ES-I3 (cell line): ENCODE data around the gene SMARCD2.
A peak's percentile ranks its signal among the peaks of the same experiment; 100 is the strongest.
"Not testable (repeated sequence)": the region's sequence is repeated elsewhere in the genome, so short reads cannot be mapped to it uniquely, and the experiment has no call there.

Experiments
- H3K36me3 ChIP-seq: 2 replicates; pipeline ENCODE4 v1.6.1; 2013; ENCODE audit warnings: mild to moderate bottlenecking, low read length, control low read depth, moderate library complexity; ENCODE audit not compliant: insufficient read depth
- H3K4me1 ChIP-seq: 2 replicates; pipeline ENCODE4 v1.6.1; 2013; ENCODE audit warnings: mild to moderate bottlenecking, control low read depth, low read length; ENCODE audit not compliant: insufficient read depth
- H3K9ac ChIP-seq: 2 replicates; pipeline ENCODE4 v1.6.1; 2013; ENCODE audit warnings: low read depth, mild to moderate bottlenecking, low read length, moderate library complexity
- H3K9me3 ChIP-seq: 2 replicates; pipeline ENCODE4 v1.6.1; 2013; ENCODE audit warnings: mild to moderate bottlenecking, low read length, moderate library complexity; ENCODE audit not compliant: control insufficient read depth, insufficient read depth

SMARCD2 gene

GRCh38 chr17:63842540-63843386 is at the start of gene SMARCD2:
Gene SMARCD2 (minus strand): TSS chr17:63842685. CDS start chr17:63842674, 11 bp downstream.
- no peaks in the 10 kb centered on the region for H3K36me3 ChIP-seq
- H3K9ac ChIP-seq, result peak within 1 kb of the TSS; percentile 74
- no peaks in the 10 kb centered on the region for H3K9me3 ChIP-seq
- peaks cover 20% of the 10 kb centered on the region for H3K4me1 ChIP-seq

- not testable (repeated sequence) for H3K4me1 ChIP-seq, H3K9me3 ChIP-seq, H3K9ac ChIP-seq, H3K36me3 ChIP-seq
These were observed 46.8 kb upstream of the SMARCD2 start for GRCh38 chr17:63889026-63889848.

- H3K4me1 ChIP-seq, H3K9ac ChIP-seq, H3K9me3 ChIP-seq, H3K36me3 ChIP-seq: not testable (repeated sequence)
These were observed 42.6 kb upstream of the SMARCD2 start for GRCh38 chr17:63885119-63885518.

GRCh38 chr17:63882626-63883126 is 40.2 kb upstream of the SMARCD2 start:
- not testable (repeated sequence) for H3K36me3 ChIP-seq, H3K9me3 ChIP-seq, H3K4me1 ChIP-seq, H3K9ac ChIP-seq

- no peaks in the 10 kb centered on the region for H3K36me3 ChIP-seq
- no peaks in the 10 kb centered on the region for H3K9me3 ChIP-seq
- H3K4me1 ChIP-seq, result peaks cover 10% of the 10 kb centered on the region; the same call in 1 of the 2 replicates
- H3K9ac ChIP-seq, result no peak within 1 kb of the TSS
These were observed 39.6 kb upstream of the SMARCD2 start, which contains the start of gene GH2 for GRCh38 chr17:63881935-63882601. Gene GH2 (minus strand): TSS chr17:63881944. CDS start chr17:63881801, 143 bp downstream.

GRCh38 chr17:63881337-63881736 is 38.9 kb upstream of the SMARCD2 start:
- not testable (repeated sequence) for H3K9ac ChIP-seq, H3K36me3 ChIP-seq, H3K9me3 ChIP-seq, H3K4me1 ChIP-seq

GRCh38 chr17:63880706-63881105 is 38.2 kb upstream of the SMARCD2 start:
- Histone ChIP-seq H3K9ac (no peak overlapping the region), H3K9me3 (no peaks in the 10 kb centered on the region), H3K4me1 (peaks cover 10% of the 10 kb centered on the region; the same call in 1 of the 2 replicates)

GRCh38 chr17:63878413-63878812 is 35.9 kb upstream of the SMARCD2 start:
- H3K4me1 ChIP-seq, H3K9ac ChIP-seq, H3K9me3 ChIP-seq, H3K36me3 ChIP-seq: not testable (repeated sequence)

More at GRCh38 chr17:63880706-63881105, 38.2 kb upstream of the SMARCD2 start:
- H3K36me3 ChIP-seq, result no peaks in the 10 kb centered on the region

GRCh38 chr17:63874693-63875092 is 32.2 kb upstream of the SMARCD2 start:
- H3K9me3 ChIP-seq, H3K9ac ChIP-seq, H3K4me1 ChIP-seq, H3K36me3 ChIP-seq: not testable (repeated sequence)

- H3K9ac ChIP-seq, H3K4me1 ChIP-seq, H3K9me3 ChIP-seq, H3K36me3 ChIP-seq: not testable (repeated sequence)
These were observed 31.7 kb upstream of the SMARCD2 start for GRCh38 chr17:63874061-63874626.

- H3K9me3 ChIP-seq, H3K36me3 ChIP-seq, H3K9ac ChIP-seq, H3K4me1 ChIP-seq: not testable (repeated sequence)
These were observed 31.1 kb upstream of the SMARCD2 start, which contains the start of gene CSH2 for GRCh38 chr17:63873577-63873976. Gene CSH2 (minus strand): TSS chr17:63873677. CDS start chr17:63873614, 63 bp downstream.

GRCh38 chr17:63871646-63872365 is 29.3 kb upstream of the SMARCD2 start:
- H3K4me1 ChIP-seq, H3K9me3 ChIP-seq, H3K36me3 ChIP-seq, H3K9ac ChIP-seq: not testable (repeated sequence)

- H3K4me1 ChIP-seq, H3K36me3 ChIP-seq, H3K9me3 ChIP-seq, H3K9ac ChIP-seq: not testable (repeated sequence)
These were observed 27.8 kb upstream of the SMARCD2 start for GRCh38 chr17:63870292-63870665.
